NB4 (cell line): Measurements from ENCODE around the gene IL17RB.

ENCODE experiments used
- CTCF ChIP-seq: IDR thresholded peaks from one replicate; pipeline ENCODE4 v1.5.1; 2012; ENCODE audit warnings: low read depth, low read length
- POLR2A ChIP-seq: IDR thresholded peaks from 2 replicates; pipeline ENCODE4 v1.6.1; 2011; ENCODE audit warnings: mild to moderate bottlenecking; ENCODE audit not compliant: insufficient read length; ENCODE audit errors: extremely low read depth

GRCh38 chr3:53811143-53811927 lies 35.0 kb upstream of the IL17RB start:
- TF ChIP-seq POLR2A, result no peak
- no peak for TF ChIP-seq CTCF
